Measurements from ENCODE around the gene PSEN2.

Gene PSEN2

DNA sequence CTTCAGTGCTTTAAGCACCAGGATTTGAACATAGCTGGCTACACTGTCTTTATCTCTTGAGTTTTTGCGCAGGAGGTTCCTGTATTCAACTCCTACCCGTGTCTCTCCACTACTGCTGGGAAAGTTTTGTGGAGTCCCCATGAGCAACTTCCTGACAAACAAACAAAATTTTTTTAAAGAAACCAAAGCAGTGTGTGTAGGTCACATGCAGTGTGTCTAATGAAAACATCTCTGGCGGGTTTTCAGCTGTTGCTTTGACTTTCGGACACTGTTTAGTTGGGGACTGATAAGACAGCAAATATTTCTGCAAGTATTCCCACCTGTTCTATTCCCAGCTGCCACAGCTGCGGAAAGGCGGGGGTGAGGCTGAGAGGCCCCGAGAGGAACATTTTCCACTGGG, 2.0 kb downstream of the PSEN2 start:
- Histone ChIP-seq H3K4me2 (ENCODE audit: low read length) (no peak overlapping the region), H3K4me3 (ENCODE audit: low read length) (no peak overlapping the region), H3K27ac (ENCODE audit: low read length) (no peak overlapping the region), H2AFZ (ENCODE audit: low read depth, low read length) (no peak overlapping the region), H3K36me3 (replicated peaks; ENCODE audit: low read depth, low read length) (no peaks in the 10 kb centered on the region), H3K4me1 (ENCODE audit: low read length) (peaks cover 10% of the 10 kb centered on the region), H4K20me1 (ENCODE audit: insufficient read depth, low read length) (no peaks in the 10 kb centered on the region), H3K79me2 (ENCODE audit: low read length) (no peaks in the 10 kb centered on the region), H3K9ac (ENCODE audit: low read length) (no peak overlapping the region), H3K27me3 (ENCODE audit: low read depth, low read length) (0 out of 2 replicates have a peak, but pooled peaks cover 4% of the 10 kb centered on the region), H3K9me3 (ENCODE audit: insufficient read depth, low read length) (no peaks in the 10 kb centered on the region)
- TF ChIP-seq CTCF (IDR thresholded peaks at IDR 0.05; ENCODE audit: low read depth, low read length) = no peak
- no peak for TF ChIP-seq EZH2phosphoT487 (IDR thresholded peaks at IDR 0.05; ENCODE audit: low read depth)

GRCh38 chr1:226873771-226874578, 3.6 kb downstream of the PSEN2 start:
- Histone ChIP-seq H3K4me1 (ENCODE audit: low read length) (peaks cover 10% of the 10 kb centered on the region), H3K79me2 (ENCODE audit: low read length) (no peaks in the 10 kb centered on the region), H3K36me3 (replicated peaks; ENCODE audit: low read depth, low read length) (no peaks in the 10 kb centered on the region), H3K9me3 (ENCODE audit: insufficient read depth, low read length) (no peaks in the 10 kb centered on the region), H3K27me3 (ENCODE audit: low read depth, low read length) (no peaks in the 10 kb centered on the region), H3K4me3 (ENCODE audit: low read length) (no peak overlapping the region), H3K27ac (ENCODE audit: low read length) (no peak overlapping the region), H3K9ac (ENCODE audit: low read length) (no peak overlapping the region), H3K4me2 (ENCODE audit: low read length) (no peak overlapping the region), H2AFZ (ENCODE audit: low read depth, low read length) (no peak overlapping the region), H4K20me1 (ENCODE audit: insufficient read depth, low read length) (no peaks in the 10 kb centered on the region)
- TF ChIP-seq CTCF (IDR thresholded peaks at IDR 0.05; ENCODE audit: low read depth, low read length) = no peak
- TF ChIP-seq EZH2phosphoT487 (IDR thresholded peaks at IDR 0.05; ENCODE audit: low read depth) = no peak

GRCh38 chr1:226874579-226875425, 4.4 kb downstream of the PSEN2 start:
- Histone ChIP-seq H3K9me3 (ENCODE audit: insufficient read depth, low read length) (no peaks in the 10 kb centered on the region), H3K27ac (ENCODE audit: low read length) (no peak overlapping the region), H3K36me3 (replicated peaks; ENCODE audit: low read depth, low read length) (no peaks in the 10 kb centered on the region), H2AFZ (ENCODE audit: low read depth, low read length) (no peak overlapping the region), H3K79me2 (ENCODE audit: low read length) (no peaks in the 10 kb centered on the region), H3K4me2 (ENCODE audit: low read length) (no peak overlapping the region), H3K4me3 (ENCODE audit: low read length) (no peak overlapping the region), H3K9ac (ENCODE audit: low read length) (no peak overlapping the region), H3K4me1 (ENCODE audit: low read length) (peaks cover 8% of the 10 kb centered on the region), H4K20me1 (ENCODE audit: insufficient read depth, low read length) (no peaks in the 10 kb centered on the region), H3K27me3 (ENCODE audit: low read depth, low read length) (no peaks in the 10 kb centered on the region)
- TF ChIP-seq EZH2phosphoT487 (IDR thresholded peaks at IDR 0.05; ENCODE audit: low read depth) = no peak
- TF ChIP-seq CTCF (IDR thresholded peaks at IDR 0.05; ENCODE audit: low read depth, low read length) = no peak

- Histone ChIP-seq H2AFZ (ENCODE audit: low read depth, low read length) (no peak overlapping the region), H3K4me3 (ENCODE audit: low read length) (no peak overlapping the region), H3K4me2 (ENCODE audit: low read length) (no peak overlapping the region), H3K79me2 (ENCODE audit: low read length) (no peaks in the 10 kb centered on the region), H3K27me3 (ENCODE audit: low read depth, low read length) (no peaks in the 10 kb centered on the region), H3K9ac (ENCODE audit: low read length) (no peak overlapping the region), H4K20me1 (ENCODE audit: insufficient read depth, low read length) (no peaks in the 10 kb centered on the region), H3K4me1 (ENCODE audit: low read length) (peaks cover 5% of the 10 kb centered on the region), H3K36me3 (replicated peaks; ENCODE audit: low read depth, low read length) (no peaks in the 10 kb centered on the region), H3K27ac (ENCODE audit: low read length) (no peak overlapping the region), H3K9me3 (ENCODE audit: insufficient read depth, low read length) (no peaks in the 10 kb centered on the region)
- TF ChIP-seq EZH2phosphoT487 (IDR thresholded peaks at IDR 0.05; ENCODE audit: low read depth) = no peak
- no peak for TF ChIP-seq CTCF (IDR thresholded peaks at IDR 0.05; ENCODE audit: low read depth, low read length)
Measured at GRCh38 chr1:226875641-226876295, 5.4 kb downstream of the PSEN2 start.
